MM.1S (cell line): Measurements from ENCODE around the gene HORMAD1.

Experiments
- EZH2phosphoT487 ChIP-seq: fragments of 300-600 bp; sonication (generic); IDR thresholded peaks from 2 replicates; pipeline ENCODE4 v1.6.1; 2018; ENCODE audit warnings: antibody characterized with exemption, low read length
- TF ChIP-seq, protein P1 (sequence below): fragments of 300-600 bp; sonication (generic); IDR thresholded peaks from 2 replicates; pipeline ENCODE4 v1.5.1; 2016; ENCODE audit warnings: antibody characterized with exemption, low read length, mixed read lengths

DNA sequence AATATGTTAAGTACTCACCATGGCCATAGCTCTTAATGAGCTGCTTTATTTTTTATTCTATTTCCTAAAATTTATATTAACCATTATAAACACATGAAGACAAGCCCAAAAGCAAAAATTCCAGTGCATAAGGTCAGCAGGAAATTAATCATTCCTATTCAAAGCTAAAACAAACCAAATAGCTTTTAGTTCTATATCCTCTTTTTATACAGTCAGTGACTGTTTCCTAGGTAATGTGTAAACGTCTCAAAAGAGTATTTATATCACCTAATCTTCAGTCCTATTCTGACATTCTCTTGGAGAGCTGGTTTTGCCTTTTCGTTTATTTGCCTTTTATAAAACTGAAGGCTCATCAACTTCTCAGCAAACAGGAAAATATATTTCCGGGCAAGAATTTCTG, 28.0 kb downstream of the HORMAD1 start:
- TF ChIP-seq, protein P1, sequence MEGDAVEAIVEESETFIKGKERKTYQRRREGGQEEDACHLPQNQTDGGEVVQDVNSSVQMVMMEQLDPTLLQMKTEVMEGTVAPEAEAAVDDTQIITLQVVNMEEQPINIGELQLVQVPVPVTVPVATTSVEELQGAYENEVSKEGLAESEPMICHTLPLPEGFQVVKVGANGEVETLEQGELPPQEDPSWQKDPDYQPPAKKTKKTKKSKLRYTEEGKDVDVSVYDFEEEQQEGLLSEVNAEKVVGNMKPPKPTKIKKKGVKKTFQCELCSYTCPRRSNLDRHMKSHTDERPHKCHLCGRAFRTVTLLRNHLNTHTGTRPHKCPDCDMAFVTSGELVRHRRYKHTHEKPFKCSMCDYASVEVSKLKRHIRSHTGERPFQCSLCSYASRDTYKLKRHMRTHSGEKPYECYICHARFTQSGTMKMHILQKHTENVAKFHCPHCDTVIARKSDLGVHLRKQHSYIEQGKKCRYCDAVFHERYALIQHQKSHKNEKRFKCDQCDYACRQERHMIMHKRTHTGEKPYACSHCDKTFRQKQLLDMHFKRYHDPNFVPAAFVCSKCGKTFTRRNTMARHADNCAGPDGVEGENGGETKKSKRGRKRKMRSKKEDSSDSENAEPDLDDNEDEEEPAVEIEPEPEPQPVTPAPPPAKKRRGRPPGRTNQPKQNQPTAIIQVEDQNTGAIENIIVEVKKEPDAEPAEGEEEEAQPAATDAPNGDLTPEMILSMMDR = no peak
- no peak for TF ChIP-seq EZH2phosphoT487
